DMS114 treated with DMSO at 0.1 percent for 48 hours (cell line): ENCODE measurements around the gene BTN1A1.
"Not testable (repeated sequence)": the region's sequence is repeated elsewhere in the genome, so short reads cannot be mapped to it uniquely, and the experiment has no call there.

Experiments
- DNase-seq: peaks from one replicate; lab custom pipeline; 2025; ENCODE audit not compliant: unreplicated experiment; lab: John Stamatoyannopoulos, UW

The BTN1A1 gene

DNA sequence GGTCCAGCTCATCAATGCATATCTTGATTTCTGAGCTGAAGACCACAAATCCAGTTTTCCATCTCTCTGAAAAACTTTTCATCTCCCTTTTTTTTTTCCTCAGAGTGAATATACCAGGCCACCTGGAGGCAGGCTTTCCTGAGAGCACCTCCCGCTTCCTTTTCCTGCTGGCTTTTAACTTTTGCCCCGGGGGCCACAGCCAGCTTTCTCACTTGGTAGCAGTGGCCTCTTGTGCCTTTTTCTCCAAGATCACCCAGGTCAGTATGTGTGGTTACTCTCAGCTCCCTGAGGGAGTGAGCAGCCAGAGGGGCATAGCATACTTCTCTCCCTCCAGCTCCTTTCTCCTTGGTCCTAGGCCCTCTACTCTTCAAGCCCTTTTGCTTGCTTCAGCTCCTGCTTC, at the start of gene BTN1A1:
BTN1A1 (plus strand) TSS at position 202 of the 400 bp plus-strand sequence. CDS start 984 bp downstream, outside the sequence.
- no peak for DNase-seq

GRCh38 chr6:26452631-26453235, 47.4 kb upstream of the BTN1A1 start:
- DNase-seq, result no peak

GRCh38 chr6:26454631-26455030, 45.5 kb upstream of the BTN1A1 start:
- DNase-seq, result no peak

- DNase-seq, result no peak
These were observed 44.6 kb upstream of the BTN1A1 start for GRCh38 chr6:26455357-26455970.

DNA sequence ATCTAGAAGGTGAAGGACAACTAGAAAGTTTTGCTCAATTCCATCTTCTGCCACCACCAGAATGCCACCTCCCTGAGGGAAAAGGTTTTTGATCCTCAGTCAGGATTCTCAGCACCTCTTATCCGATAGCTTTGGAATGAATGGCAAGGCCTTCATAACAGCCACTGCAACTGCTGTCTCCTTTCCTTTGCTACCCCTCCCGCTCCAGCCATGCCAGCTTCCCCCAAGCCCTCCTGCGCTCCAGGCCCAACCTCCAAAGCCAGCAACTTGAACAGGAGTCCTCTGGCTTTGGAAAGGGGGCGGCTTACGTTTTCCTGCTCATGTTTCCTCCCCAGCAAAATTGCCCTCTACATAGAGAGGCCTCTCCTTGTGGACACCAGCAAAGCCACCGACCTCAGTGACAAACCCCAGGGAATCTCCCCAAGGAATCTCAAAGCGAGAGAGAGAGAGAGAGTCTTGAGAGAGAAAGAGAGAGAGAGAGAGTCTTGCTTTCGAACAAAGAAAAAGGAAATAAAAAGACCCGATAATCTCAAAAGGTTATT, 42.8 kb upstream of the BTN1A1 start:
- DNase-seq, result no peak

- DNase-seq, result peak; percentile 97
These were observed 42.1 kb upstream of the BTN1A1 start, which contains the start of gene BTN2A1 for GRCh38 chr6:26457806-26458688. TSS of gene BTN2A1 (plus strand) at chr6:26457955. CDS start at chr6:26458637, 682 bp downstream.

- DNase-seq, result no peak
These were observed 40.9 kb upstream of the BTN1A1 start for GRCh38 chr6:26459023-26459810.

GRCh38 chr6:26461353-26461752, 38.8 kb upstream of the BTN1A1 start:
- DNase-seq, result not testable (repeated sequence)

DNA sequence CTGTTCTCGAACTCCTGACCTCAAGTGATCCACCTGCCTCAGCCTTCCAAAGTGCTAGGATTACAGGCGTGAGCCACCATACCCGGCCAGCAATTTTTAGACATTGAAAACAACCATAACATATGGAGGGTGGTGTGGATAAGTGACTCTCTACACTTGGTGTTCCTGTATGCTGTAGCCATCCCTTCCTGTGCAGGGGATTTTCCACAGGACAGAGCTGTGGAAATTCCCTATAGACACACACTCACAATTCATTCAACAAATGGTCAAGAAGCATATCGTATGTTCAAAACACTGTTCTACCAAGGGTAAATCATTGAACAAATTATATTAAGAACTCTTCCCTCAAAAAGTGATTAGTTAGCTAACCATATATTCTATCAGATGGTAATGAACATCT, 36.1 kb upstream of the BTN1A1 start:
- no peak for DNase-seq

GRCh38 chr6:26464416-26465131, 35.5 kb upstream of the BTN1A1 start:
- DNase-seq, result no peak

GRCh38 chr6:26465776-26466175, 34.3 kb upstream of the BTN1A1 start:
- DNase-seq, result no peak

DNA sequence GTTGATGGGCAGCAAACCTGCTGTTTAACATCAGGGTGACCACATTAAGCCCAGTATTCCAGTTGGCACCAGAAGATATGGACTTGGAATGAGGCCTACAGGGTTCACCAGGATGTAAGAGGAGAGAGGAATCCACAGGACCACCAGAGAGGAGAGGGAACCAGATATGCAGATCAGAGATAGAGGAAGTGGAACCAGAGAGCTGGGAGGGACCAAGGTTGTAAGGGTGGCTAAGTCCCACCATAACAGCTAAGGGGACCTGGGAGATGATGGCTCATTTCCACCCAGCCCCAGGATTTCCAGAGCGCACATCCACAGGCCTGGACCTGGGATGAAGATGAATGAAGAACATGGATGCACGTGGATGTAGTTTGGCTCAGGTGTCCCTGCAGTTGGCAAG, 31.3 kb upstream of the BTN1A1 start:
- no peak for DNase-seq

- no peak for DNase-seq
These were observed 29.5 kb upstream of the BTN1A1 start for GRCh38 chr6:26470643-26471042.

GRCh38 chr6:26471970-26472369, 28.1 kb upstream of the BTN1A1 start:
- no peak for DNase-seq

- no peak for DNase-seq
These were observed 27.4 kb upstream of the BTN1A1 start for GRCh38 chr6:26472549-26473290.

- peak; percentile 58 for DNase-seq
These were observed 26.7 kb upstream of the BTN1A1 start for GRCh38 chr6:26473429-26473757.

DNA sequence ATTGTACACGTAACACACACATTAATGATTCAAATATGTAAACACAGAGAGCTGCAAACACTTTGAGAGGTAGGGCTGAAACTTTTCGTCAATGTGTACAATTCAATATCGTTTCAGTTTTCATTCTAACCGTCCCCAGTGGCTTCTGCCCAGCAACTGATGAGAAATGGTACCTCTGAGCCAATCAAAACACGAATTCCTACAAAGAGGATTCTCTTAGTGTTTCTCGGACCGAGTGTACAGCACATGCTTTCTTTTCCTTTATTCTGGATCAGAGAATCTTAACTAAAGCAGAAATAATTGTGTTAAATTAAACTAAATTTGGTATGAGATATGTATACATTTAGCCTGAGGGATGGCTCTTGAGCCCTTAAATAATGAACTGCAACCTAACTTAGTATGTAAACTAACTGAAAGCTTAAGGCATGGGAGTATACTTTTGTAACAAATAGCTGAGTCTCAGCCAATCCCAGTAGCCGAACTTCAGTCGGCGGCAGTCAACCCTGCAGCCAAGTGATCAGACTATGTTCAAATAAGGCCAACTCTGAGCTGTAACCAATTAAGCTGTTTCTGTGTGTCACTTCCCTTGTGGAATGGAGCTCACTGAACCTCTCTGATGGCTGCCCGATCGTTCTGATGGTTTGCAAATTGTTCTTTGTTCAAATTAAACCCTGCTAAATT, 26.2 kb upstream of the BTN1A1 start:
- peak; percentile 99 for DNase-seq

- DNase-seq, result no peak
These were observed 25.6 kb upstream of the BTN1A1 start for GRCh38 chr6:26474439-26474881.
